Thyroid gland (tissue), 4 donors: ENCODE data around the gene TNFAIP1. TPM values are rescaled to one million over a fixed set of nuclear protein-coding genes. Genes with fewer than 3 reads are reported as not detected.
"Not testable (repeated sequence)": the region's sequence is repeated elsewhere in the genome, so short reads cannot be mapped to it uniquely, and the experiment has no call there.

ENCODE experiments used
- DNase-seq, 2 donors: peaks; one replicate each; pipeline ENCODE4 v3.0.0-alpha.2; 2019
- H3K27ac ChIP-seq, 3 donors: fragments of 200-600 bp; sonication (generic); 1 replicate in 2 of 3; 2 replicates in 1 of 3; pipeline ENCODE4 v1.5.1; 2016 to 2019; ENCODE audit warnings: mild to moderate bottlenecking in 1 of 3, moderate library complexity in 1 of 3
- H3K27me3 ChIP-seq: fragments of 200-600 bp; sonication (generic); one replicate; pipeline ENCODE4 v1.5.1; 2019
- H3K36me3 ChIP-seq, 2 donors: fragments of 200-600 bp; sonication (generic); one replicate each; pipeline ENCODE4 v1.5.1; 2016 to 2019
- H3K4me1 ChIP-seq, 2 donors: fragments of 200-600 bp; sonication (generic); one replicate each; pipeline ENCODE4 v1.5.1; 2017 to 2019
- H3K4me3 ChIP-seq, 3 donors: fragments of 200-600 bp; sonication (generic); replicated peaks in 1 of 3; 1 replicate in 2 of 3; 2 replicates in 1 of 3; pipeline ENCODE4 v1.5.1; 2016; ENCODE audit warnings: mild to moderate bottlenecking in 1 of 3
- H3K9me3 ChIP-seq: fragments of 200-600 bp; sonication (generic); one replicate; pipeline ENCODE4 v1.5.1; 2017
- POLR2A ChIP-seq, 2 donors: fragments of 450-650 bp; IDR thresholded peaks; one replicate each; pipeline ENCODE4 v1.6.1; 2017; ENCODE audit warnings: antibody characterized with exemption in 2 of 2, mild to moderate bottlenecking in 2 of 2, moderate library complexity in 1 of 2
- WGBS, 2 donors: methylation state at CpG; one replicate each; pipeline ENCODE4 v1.1.5; 2017; 5-methylcytosine and 5-hydroxymethylcytosine counted together
- intact Hi-C: fragments of 100-400 bp; cut with DNase I; formaldehyde crosslinking; loops from one replicate; pipeline ENCODE4 v1.15.1; 2023
- total RNA-seq, 4 donors: library from RNA; depleted of rRNA; stranded (reverse); fragments of >200 nt; gene quantifications; one replicate each; pipeline ENCODE4 v1.2.3, GENCODE V29; 2016
- TF ChIP-seq, protein P1 (sequence below), 6 experiments: fragments of 200-600 bp in 3 of 6; fragments of 450-650 bp in 3 of 6; sonication (generic) in 3 of 6; IDR thresholded peaks; one replicate each; pipeline ENCODE4 v1.5.1; 2016 to 2019; ENCODE audit warnings: antibody characterized with exemption in 6 of 6, mild to moderate bottlenecking in 2 of 6, inconsistent platforms in 1 of 6, moderate library complexity in 1 of 6

The TNFAIP1 gene
- total RNA-seq, 4 donors from 2014 or later, result 28.4 to 36.9 (median 35.8) TPM

DNA sequence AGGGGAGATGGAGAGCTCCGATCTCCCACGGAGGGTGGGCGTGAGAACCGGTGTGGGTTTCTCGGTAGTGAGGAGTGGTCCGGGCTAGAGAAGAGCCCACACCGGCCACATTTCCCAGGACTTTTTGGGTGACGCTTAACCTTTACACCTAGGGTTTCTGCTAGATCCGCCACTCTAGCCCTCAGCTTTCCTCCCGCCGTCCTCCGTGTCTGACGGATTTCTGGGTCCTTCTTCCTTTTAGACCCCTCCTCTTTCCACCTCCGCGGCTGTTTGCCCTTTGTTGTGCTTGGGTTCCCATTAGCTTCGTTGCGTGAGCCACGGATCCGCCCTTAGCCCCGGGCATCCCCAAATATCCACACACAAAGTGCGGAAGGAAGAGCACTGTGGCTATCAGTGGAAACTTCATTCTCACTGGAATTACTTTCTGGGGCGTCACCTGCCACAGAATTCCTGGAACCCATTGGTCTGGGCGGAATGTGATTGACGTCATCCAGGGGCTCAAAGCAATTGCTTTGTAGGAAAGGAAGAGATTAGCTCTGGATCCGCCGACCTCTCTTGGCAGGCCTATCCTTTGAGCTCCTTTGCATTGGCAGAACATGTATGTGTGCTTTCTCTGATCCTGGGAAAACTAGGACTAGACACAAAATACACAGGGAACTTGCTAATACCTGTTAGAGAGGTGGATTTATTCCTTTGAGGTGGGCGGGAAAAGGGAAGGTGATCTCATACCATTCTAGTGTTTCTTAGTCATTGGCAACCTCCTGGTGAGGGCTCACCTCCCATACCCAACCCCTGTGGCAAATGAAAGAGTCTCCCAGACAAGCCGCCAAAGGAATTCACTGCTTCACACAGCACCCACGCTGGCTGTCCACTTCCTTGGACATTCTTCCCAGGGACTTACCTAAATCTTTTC, 654 bp downstream of the TNFAIP1 start:
- Histone ChIP-seq H3K36me3 (peaks cover 10 to 21% of the 10 kb centered on the region in 2 donors), H3K9me3 (no peaks in the 10 kb centered on the region), H3K27ac (peak overlapping the region; percentile 83 to 95 (median 91)), H3K4me3 (peak overlapping the region; percentile 80 to 91 (median 91)), H3K27me3 (no peaks in the 10 kb centered on the region), H3K4me1 (peaks cover 11 to 35% of the 10 kb centered on the region in 2 donors)
- peak; percentile 66 to 70 for DNase-seq
- WGBS, 2 donors, result 5 to 7% methylated on average over 28 to 29 of the region's 29 CpGs
- TF ChIP-seq, protein P1, sequence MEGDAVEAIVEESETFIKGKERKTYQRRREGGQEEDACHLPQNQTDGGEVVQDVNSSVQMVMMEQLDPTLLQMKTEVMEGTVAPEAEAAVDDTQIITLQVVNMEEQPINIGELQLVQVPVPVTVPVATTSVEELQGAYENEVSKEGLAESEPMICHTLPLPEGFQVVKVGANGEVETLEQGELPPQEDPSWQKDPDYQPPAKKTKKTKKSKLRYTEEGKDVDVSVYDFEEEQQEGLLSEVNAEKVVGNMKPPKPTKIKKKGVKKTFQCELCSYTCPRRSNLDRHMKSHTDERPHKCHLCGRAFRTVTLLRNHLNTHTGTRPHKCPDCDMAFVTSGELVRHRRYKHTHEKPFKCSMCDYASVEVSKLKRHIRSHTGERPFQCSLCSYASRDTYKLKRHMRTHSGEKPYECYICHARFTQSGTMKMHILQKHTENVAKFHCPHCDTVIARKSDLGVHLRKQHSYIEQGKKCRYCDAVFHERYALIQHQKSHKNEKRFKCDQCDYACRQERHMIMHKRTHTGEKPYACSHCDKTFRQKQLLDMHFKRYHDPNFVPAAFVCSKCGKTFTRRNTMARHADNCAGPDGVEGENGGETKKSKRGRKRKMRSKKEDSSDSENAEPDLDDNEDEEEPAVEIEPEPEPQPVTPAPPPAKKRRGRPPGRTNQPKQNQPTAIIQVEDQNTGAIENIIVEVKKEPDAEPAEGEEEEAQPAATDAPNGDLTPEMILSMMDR (IDR thresholded peaks at IDR 0.05), result no peak
- peak; percentile 14 to 40 for TF ChIP-seq POLR2A (IDR thresholded peaks at IDR 0.05)
- intact Hi-C loops, result loop anchor here (10.0 kb wide), 1 partner anchor 619 kb away; the partner anchor contains the start of gene PHF12

DNA sequence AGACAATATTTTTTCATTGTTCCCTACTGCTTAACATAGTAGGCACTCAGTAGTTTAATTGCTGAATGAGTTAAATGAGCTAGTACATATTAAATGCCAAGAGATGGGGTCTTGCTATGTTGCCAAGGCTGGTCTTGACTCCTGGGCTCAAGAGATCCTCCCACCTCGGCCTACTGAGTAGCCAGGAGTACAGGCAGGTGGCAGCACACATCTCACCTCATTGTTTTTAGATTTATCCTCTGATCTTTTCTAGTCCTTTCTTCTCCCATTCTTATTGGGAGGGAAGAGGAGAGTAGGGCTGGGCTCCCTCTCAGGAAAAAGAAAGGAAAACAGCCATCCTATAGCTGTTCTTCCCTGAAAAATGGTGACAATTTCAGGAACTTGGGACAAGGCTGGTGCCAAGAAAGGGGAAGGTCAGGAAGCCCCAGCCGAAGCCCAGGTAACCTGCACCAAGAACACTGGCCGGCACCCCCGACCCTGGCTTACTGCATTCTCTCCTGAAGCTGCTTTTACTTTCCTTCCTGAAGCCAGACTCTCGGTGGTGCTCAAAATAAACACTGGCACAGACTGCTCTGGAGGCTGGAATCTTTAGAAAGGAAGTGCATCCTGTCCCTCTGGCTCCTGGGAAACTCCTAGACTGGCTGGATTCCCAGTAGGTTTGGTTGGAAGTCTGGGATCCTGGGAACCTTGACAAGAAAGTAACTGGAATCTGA, 2.7 kb downstream of the TNFAIP1 start:
- no peak for TF ChIP-seq POLR2A (IDR thresholded peaks at IDR 0.05)
- TF ChIP-seq, protein P1 (IDR thresholded peaks at IDR 0.05), result no peak
- 57 to 69% methylated on average over 5 of the region's 5 CpGs for WGBS, 2 donors
- no peak for DNase-seq
- Histone ChIP-seq H3K36me3 (peaks cover 30 to 33% of the 10 kb centered on the region in 2 donors), H3K4me3 (no peak overlapping the region), H3K4me1 (peaks cover 11 to 37% of the 10 kb centered on the region in 2 donors), H3K27me3 (no peaks in the 10 kb centered on the region), H3K9me3 (no peaks in the 10 kb centered on the region), H3K27ac (peak overlapping the region in 2 of 3 donors; percentile 14 to 55)
- intact Hi-C loops, result loop anchor here (10.0 kb wide), 1 partner anchor 617 kb away; the partner anchor contains the start of gene PHF12

DNA sequence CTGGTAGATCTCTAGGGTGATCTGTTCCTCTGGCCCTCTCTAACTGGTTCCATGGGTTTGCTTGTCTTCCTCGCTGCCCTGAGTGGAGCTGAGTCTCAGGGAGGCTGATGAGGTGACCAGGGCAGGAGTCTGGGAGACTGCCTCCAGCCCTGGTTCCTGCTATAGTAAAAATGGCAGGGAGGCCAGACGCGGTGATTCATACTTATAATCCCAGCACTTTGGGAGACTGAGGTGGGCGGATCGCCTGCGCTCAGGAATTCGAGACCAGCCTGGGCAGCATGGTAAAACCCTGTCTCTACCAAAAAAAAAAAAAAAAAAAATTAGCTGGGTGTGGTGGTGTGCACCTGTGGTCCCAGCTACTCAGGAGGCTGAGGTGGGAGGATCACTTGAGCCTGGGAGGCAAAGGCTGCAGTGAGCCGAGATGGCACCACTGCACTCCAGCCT, 3.2 kb downstream of the TNFAIP1 start:
- H3K4me3 ChIP-seq, H3K27me3 ChIP-seq, H3K9me3 ChIP-seq, DNase-seq: not testable (repeated sequence)
- Histone ChIP-seq H3K27ac (peak overlapping the region in 1 of 3 donors; percentile 55), H3K36me3 (peaks cover 33 to 35% of the 10 kb centered on the region in 2 donors), H3K4me1 (peaks cover 11 to 36% of the 10 kb centered on the region in 2 donors)
- 80 to 86% methylated on average over 7 to 8 of the region's 8 CpGs for WGBS, 2 donors
- intact Hi-C loops, result loop anchor here (10.0 kb wide), 1 partner anchor 616 kb away; the partner anchor contains the start of gene PHF12

DNA sequence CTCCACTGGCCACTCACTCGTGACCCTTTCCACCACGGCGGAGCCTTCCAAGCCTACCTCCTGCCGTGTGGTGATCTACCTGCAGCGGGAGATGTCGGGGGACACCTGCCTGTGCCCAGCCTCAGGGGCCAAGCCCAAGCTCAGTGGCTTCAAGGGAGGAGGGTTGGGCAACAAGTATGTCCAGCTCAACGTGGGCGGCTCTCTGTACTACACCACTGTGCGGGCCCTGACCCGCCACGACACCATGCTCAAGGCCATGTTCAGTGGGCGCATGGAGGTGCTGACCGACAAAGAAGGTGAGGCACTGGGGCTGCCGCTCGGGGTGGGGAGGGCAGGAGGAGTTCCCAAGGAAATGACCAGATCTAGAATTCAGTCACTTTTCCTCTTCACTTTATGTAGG, 3.9 kb downstream of the TNFAIP1 start:
- no peak overlapping the region for H3K4me3 ChIP-seq
- H3K27me3 ChIP-seq, result no peaks in the 10 kb centered on the region
- H3K27ac ChIP-seq, result no peak overlapping the region
- WGBS, 2 donors, result 95 to 96% methylated on average over 15 of the region's 15 CpGs
- H3K36me3 ChIP-seq, result peaks cover 34 to 41% of the 10 kb centered on the region in 2 donors
- intact Hi-C loops, result loop anchor here (10.0 kb wide), 1 partner anchor 615 kb away; the partner anchor contains the start of gene PHF12
- H3K4me1 ChIP-seq, result peaks cover 6 to 33% of the 10 kb centered on the region in 2 donors
- no peaks in the 10 kb centered on the region for H3K9me3 ChIP-seq
- TF ChIP-seq, protein P1 (IDR thresholded peaks at IDR 0.05), result no peak
- no peak for TF ChIP-seq POLR2A (IDR thresholded peaks at IDR 0.05)
- no peak for DNase-seq

DNA sequence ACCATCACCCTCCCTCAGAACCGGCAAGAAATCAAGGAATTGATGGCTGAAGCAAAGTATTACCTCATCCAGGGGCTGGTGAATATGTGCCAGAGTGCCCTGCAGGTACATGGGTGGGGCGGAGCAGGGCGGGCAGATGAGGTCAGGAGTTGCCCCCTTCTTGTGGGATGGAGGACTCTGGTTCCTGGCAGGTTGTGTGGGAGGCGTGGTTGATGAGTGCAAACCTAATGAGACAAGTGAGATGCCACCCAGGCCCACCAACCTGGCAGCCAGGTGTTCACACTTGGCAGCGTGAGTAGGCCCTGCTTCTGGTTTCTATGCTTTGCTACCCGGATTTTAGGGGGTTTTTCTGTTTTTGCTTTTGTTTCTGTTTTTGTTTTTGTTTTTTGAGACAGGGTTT, 4.8 kb downstream of the TNFAIP1 start:
- 92 to 98% methylated on average over 6 of the region's 6 CpGs for whole genome bisulfite sequencing, 2 donors
- peaks cover 44 to 48% of the 10 kb centered on the region in 2 donors for H3K36me3 ChIP-seq
- no peak for DNase-seq
- no peak overlapping the region for H3K27ac ChIP-seq
- TF ChIP-seq POLR2A (IDR thresholded peaks at IDR 0.05), result no peak
- TF ChIP-seq, protein P1 (IDR thresholded peaks at IDR 0.05), result no peak
- intact Hi-C loops, result no loop called here
- H3K4me1 ChIP-seq, result peaks cover 0 to 29% of the 10 kb centered on the region in 2 donors
- no peaks in the 10 kb centered on the region for H3K9me3 ChIP-seq
- H3K27me3 ChIP-seq, result no peaks in the 10 kb centered on the region
- H3K4me3 ChIP-seq, result no peak overlapping the region
